BLaER1 (cell line): ENCODE results near the gene ATL2.
"Not testable (repeated sequence)": the region's sequence is repeated elsewhere in the genome, so short reads cannot be mapped to it uniquely, and the experiment has no call there.

Experiments used
- H3K27ac ChIP-seq: shearing (Covaris generic); formaldehyde crosslinking; 2 replicates; pipeline ENCODE4 v1.8.1; 2022
- H3K27me3 ChIP-seq: shearing (Covaris generic); formaldehyde crosslinking; 2 replicates; pipeline ENCODE4 v1.8.1; 2022
- H3K36me3 ChIP-seq: shearing (Covaris generic); formaldehyde crosslinking; 2 replicates; pipeline ENCODE4 v1.8.1; 2022
- H3K4me1 ChIP-seq: shearing (Covaris generic); formaldehyde crosslinking; 2 replicates; pipeline ENCODE4 v1.8.1; 2022
- H3K4me2 ChIP-seq: shearing (Covaris generic); formaldehyde crosslinking; 2 replicates; pipeline ENCODE4 v1.8.1; 2022
- H3K4me3 ChIP-seq: shearing (Covaris generic); formaldehyde crosslinking; 2 replicates; pipeline ENCODE4 v1.8.1; 2022
- H3K9ac ChIP-seq: shearing (Covaris generic); formaldehyde crosslinking; 2 replicates; pipeline ENCODE4 v1.8.1; 2022
- H3K9me3 ChIP-seq: shearing (Covaris generic); formaldehyde crosslinking; 2 replicates; pipeline ENCODE4 v1.8.1; 2022
- H4K20me1 ChIP-seq: shearing (Covaris generic); formaldehyde crosslinking; 2 replicates; pipeline ENCODE4 v1.8.1; 2022
- Cebpa-rat ChIP-seq: shearing (Covaris generic); IDR thresholded peaks from 2 replicates; pipeline ENCODE4 v1.8.1; 2022

Gene ATL2

DNA sequence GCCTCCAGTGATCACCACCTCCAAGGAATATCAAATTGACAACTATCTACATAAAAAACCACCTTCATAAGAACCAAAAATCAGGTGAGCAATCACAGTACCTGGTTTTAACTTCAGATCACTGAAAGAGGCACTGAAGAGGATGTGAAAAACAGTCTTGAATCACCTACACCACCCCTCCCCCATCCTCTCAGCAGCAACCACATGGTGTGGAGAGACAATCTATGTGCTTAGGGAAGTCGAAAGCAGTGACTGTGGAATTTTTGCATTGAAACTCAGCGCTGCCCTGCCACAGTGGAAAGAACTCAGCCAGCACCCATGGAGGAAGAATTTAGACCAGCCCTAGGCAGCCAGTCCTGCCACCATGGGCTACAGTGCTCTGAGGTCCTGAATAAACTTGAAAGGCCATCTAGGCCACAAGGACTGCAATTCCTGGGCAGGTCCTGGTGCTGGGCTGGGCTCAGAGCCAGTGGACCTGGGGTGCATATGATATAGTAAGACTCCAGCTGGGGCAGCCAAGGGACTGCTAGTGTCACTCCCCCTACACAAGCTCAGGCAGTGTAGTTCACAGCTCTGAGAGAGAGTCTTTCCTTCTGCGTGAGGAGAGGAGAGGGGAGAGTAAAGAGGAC is 75.6 kb downstream of the ATL2 start:
- H3K27ac ChIP-seq = no peak overlapping the region
- H3K4me1 ChIP-seq = no peaks in the 10 kb centered on the region
- H3K4me3 ChIP-seq = no peak overlapping the region
- no peak for TF ChIP-seq Cebpa-rat
- no peak overlapping the region for H3K9ac ChIP-seq
- H3K9me3 ChIP-seq = peaks cover 3% of the 10 kb centered on the region; the same call in 1 of the 2 replicates
- H4K20me1 ChIP-seq = peaks cover 26% of the 10 kb centered on the region
- no peaks in the 10 kb centered on the region for H3K27me3 ChIP-seq
- H3K36me3 ChIP-seq = peaks cover 94% of the 10 kb centered on the region
- no peak overlapping the region for H3K4me2 ChIP-seq

DNA sequence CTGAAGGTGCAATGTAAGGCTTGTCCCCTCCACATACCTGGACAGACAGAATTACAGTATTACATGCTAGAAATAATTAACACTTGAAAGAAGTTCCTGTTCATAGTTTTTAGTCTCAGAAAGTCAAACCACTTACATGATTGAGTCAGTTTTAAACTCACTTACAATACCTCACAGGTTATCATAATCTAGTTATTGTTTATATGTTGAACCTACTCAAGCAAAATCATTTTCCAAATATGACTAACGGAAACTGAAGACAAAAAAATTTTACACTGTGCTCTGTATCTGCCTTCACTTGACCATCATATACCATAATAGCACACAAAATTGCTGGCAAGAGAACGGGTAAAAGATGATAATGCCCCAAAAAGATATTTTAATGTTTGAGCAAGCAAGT is 78.5 kb downstream of the ATL2 start:
- Histone ChIP-seq H3K4me3 (no peak overlapping the region), H3K36me3 (peaks cover 86% of the 10 kb centered on the region), H3K27ac (no peak overlapping the region)

DNA sequence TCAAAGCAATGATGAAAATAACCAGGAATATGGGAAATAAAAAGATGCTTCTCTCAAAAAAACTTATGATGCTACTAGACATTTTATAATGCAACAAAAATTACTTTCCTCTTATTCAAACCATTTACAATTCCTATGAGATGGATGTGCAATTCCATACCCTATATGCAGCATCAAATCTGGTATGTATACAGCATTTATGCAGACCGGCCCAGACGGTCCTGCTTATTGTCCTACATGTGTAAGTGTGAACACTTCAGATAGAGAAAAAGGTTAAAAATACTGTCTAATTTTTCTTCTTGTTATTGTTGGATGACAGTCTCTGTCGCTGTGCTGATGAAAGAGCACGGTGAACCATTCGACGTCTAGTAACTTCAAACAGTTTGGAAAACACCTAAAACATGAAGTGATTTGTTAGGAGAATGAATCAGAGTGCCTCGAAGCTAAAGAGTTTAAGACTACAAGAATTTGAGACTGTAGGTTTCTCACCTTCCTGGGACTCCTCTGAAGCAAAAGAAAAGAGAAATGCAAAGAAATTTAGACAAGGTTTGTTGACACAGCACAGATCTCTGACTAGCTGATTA is 80.8 kb downstream of the ATL2 start:
- Histone ChIP-seq H3K4me1 (no peaks in the 10 kb centered on the region), H3K36me3 (peaks cover 69% of the 10 kb centered on the region), H3K9ac (no peak overlapping the region), H3K4me2 (no peak overlapping the region), H3K4me3 (no peak overlapping the region), H3K27ac (no peak overlapping the region), H3K9me3 (no peaks in the 10 kb centered on the region), H3K27me3 (no peaks in the 10 kb centered on the region), H4K20me1 (no peaks in the 10 kb centered on the region)
- no peak for TF ChIP-seq Cebpa-rat

More for the DNA sequence above, 78.5 kb downstream of the ATL2 start:
- H3K27me3 ChIP-seq = no peaks in the 10 kb centered on the region
- no peaks in the 10 kb centered on the region for H3K4me1 ChIP-seq
- H4K20me1 ChIP-seq = peaks cover 19% of the 10 kb centered on the region
- H3K9me3 ChIP-seq = no peaks in the 10 kb centered on the region
- TF ChIP-seq Cebpa-rat = no peak
- H3K9ac ChIP-seq = no peak overlapping the region
- no peak overlapping the region for H3K4me2 ChIP-seq

DNA sequence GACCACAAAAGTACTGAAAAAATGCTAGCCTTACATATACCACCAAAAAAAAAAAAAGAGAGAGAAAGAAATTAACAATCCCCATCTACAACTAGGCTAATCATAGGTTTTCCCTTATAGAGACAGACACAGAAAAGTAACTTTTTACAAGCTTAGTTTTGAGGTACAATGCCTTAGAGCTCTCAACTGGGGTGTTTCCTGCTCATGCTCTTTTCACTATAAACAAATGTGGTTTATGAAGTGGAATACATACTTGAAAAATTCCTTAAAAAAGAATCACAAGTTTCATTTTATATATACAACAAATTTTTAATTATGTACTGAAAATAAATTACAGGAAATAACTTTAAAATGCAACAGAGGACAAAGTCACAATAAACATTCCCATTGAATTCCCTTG is 82.5 kb downstream of the ATL2 start:
- Histone ChIP-seq H3K4me1 (no peaks in the 10 kb centered on the region), H3K27ac (no peak overlapping the region), H3K9me3 (no peaks in the 10 kb centered on the region), H3K36me3 (peaks cover 54% of the 10 kb centered on the region), H3K4me3 (no peak overlapping the region), H4K20me1 (no peaks in the 10 kb centered on the region), H3K27me3 (no peaks in the 10 kb centered on the region), H3K9ac (no peak overlapping the region), H3K4me2 (no peak overlapping the region)
- no peak for TF ChIP-seq Cebpa-rat

DNA sequence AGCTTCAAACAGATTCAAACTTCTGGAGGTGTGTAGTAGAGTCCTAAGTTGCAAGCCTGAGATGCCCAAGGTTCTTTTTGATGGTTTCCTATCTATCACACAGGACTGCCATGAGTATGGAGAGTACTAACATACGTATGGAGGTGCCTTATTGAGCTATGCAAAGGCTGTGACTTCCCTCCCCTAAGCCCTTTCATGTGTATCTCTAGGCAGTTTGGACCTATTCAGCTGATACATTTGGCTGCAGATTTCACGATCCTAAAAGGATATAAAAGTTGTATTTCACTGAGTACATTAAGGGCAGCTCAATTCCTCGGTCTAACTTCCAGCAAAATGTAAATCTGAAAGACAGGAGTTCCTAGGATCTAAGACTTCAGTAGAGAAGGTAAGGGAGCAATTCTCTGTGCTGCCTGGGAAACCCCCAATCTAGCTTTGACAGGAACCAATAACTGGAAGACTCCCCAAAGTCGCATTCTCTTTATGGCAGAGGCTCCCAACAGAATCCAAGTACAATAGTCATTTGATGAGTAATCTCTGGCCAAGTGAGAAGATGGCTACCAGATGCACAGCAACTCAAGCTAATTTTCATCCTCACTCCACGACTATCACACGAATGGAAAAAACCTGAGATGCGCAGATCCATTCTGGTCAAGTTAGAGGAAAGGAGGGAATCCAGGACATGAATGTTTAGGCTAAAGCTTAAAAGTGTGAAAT is 83.8 kb downstream of the ATL2 start:
- H3K27ac ChIP-seq = no peak overlapping the region

DNA sequence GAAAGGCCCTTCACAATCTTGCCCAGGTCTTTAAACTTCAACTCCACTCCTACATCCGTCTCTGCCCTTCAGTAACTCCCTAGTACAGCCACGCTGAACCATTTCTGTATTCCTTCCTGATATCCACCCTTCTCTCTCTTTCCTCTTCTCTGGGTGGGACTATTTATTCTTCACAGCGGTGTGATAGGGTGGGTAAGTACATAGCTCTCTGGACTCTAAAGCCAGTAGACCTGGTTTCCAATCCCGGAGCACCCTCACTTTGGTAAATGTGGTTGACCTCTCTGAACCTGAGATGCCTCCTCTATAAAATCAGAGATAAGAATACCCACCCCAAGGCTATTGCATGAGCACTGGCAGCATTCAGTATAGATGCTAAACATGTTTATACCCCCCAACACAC is 86.7 kb downstream of the ATL2 start:
- peaks cover 16% of the 10 kb centered on the region for H3K36me3 ChIP-seq
- H3K4me2 ChIP-seq = no peak overlapping the region
- H4K20me1 ChIP-seq = no peaks in the 10 kb centered on the region
- no peak overlapping the region for H3K27ac ChIP-seq
- H3K9me3 ChIP-seq = no peaks in the 10 kb centered on the region
- no peak overlapping the region for H3K4me3 ChIP-seq
- H3K4me1 ChIP-seq = no peaks in the 10 kb centered on the region
- no peaks in the 10 kb centered on the region for H3K27me3 ChIP-seq
- TF ChIP-seq Cebpa-rat = no peak
- no peak overlapping the region for H3K9ac ChIP-seq

More for the DNA sequence above, 83.8 kb downstream of the ATL2 start:
- Histone ChIP-seq H3K4me1 (no peaks in the 10 kb centered on the region), H3K27me3 (no peaks in the 10 kb centered on the region), H3K9me3 (no peaks in the 10 kb centered on the region), H3K4me2 (no peak overlapping the region), H3K36me3 (peaks cover 43% of the 10 kb centered on the region), H4K20me1 (no peaks in the 10 kb centered on the region), H3K9ac (no peak overlapping the region), H3K4me3 (no peak overlapping the region)
- no peak for TF ChIP-seq Cebpa-rat

DNA sequence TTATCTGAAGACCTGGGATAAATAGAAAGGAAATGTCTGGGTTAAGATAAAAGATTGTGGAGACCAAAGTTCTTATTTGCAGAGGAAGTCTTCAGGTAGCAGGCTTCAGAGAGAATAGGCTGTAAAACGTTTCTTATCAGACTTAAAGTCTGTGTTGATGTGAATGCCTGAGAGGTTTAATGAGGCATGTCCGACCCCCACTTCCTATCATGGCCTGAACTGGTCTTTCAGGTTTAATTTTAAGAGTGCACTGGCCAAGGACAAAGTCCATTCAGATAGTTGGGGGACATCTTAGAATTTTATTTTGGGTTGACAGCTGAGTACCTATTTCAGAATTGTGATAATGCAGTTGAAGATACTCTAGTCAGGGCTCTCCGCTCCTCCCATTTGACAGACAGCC is 92.1 kb downstream of the ATL2 start:
- Histone ChIP-seq H4K20me1 (no peaks in the 10 kb centered on the region), H3K36me3 (no peaks in the 10 kb centered on the region), H3K27me3 (no peaks in the 10 kb centered on the region), H3K4me2 (no peak overlapping the region), H3K9me3 (no peaks in the 10 kb centered on the region), H3K4me3 (no peak overlapping the region), H3K9ac (no peak overlapping the region), H3K4me1 (no peaks in the 10 kb centered on the region), H3K27ac (no peak overlapping the region)
- TF ChIP-seq Cebpa-rat = no peak

DNA sequence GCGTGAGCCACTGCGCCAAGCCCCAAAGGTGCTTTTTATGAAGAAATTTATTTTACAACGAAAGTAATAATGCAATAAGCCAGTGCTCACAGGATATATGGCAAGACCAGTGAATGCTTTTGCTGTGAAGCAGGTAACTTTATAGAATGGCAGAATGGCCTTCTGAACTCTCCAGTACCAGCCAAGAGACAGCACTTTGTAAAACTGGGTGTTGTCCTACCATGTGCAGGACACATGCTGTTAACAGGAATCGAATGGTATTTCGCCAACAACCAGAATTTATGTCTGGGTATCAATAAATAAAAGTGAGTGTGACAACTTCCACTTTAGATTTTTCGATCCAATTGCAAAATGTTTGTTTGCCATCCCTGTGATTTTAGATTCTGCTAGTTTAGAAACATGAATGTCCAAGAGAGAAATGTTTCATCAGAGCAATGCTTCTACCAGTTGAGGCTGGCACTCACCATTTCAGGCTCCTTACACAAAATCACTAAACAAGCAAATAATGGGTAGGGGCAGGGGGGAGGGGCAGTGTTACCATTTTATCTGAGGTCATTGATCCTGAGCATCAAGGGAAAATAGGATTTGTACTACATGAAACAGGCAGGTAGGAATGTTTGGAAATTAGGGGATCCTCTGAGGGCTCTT is 95.9 kb downstream of the ATL2 start:
- Histone ChIP-seq H3K36me3 (no peaks in the 10 kb centered on the region), H3K4me2 (no peak overlapping the region), H4K20me1 (no peaks in the 10 kb centered on the region), H3K9me3 (no peaks in the 10 kb centered on the region), H3K27ac (no peak overlapping the region), H3K4me1 (peaks cover 6% of the 10 kb centered on the region; the same call in 1 of the 2 replicates), H3K27me3 (no peaks in the 10 kb centered on the region), H3K9ac (no peak overlapping the region), H3K4me3 (no peak overlapping the region)
- TF ChIP-seq Cebpa-rat = no peak

DNA sequence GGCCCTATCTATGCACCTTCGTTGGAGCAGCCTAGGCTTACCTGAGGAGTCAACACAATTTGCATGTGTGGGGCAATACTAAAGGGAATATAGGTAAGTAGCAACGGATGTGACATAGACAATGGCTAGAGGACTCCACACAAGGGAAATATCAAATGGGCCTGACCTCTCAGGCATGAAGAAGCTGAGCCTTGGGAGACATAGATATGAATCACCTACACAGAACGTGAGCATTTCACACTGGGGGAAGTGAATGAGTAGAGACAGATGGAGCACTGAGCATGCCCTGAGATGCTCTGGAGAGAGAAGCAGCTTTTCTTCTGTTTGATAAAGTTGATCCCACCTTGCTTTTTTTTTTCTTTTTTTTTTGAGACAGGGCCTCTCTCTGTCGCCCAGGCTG is 97.9 kb downstream of the ATL2 start:
- Histone ChIP-seq H4K20me1 (no peaks in the 10 kb centered on the region), H3K4me2 (no peak overlapping the region), H3K27ac (no peak overlapping the region), H3K9me3 (no peaks in the 10 kb centered on the region), H3K27me3 (no peaks in the 10 kb centered on the region), H3K36me3 (no peaks in the 10 kb centered on the region), H3K4me1 (peaks cover 6% of the 10 kb centered on the region; the same call in 1 of the 2 replicates), H3K4me3 (no peak overlapping the region), H3K9ac (no peak overlapping the region)
- TF ChIP-seq Cebpa-rat = no peak

DNA sequence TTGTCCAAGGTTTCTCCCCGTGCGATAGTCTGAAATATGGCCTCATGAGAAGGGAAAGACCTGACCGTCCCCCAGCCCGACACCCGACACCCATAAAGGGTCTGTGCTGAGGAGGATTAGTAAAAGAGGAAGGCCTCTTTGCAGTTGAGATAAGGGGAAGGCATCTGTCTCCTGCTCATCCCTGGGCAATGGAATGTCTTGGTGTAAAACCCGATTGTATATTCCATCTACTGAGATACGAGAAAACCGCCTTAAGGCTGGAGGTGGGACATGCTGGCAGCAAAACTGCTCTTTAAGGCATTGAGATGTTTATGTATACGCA is 99.0 kb downstream of the ATL2 start:
- not testable (repeated sequence) for H3K9ac ChIP-seq, H3K27me3 ChIP-seq, H3K27ac ChIP-seq

More for the DNA sequence above, 99.0 kb downstream of the ATL2 start:
- not testable (repeated sequence) for H3K4me3 ChIP-seq, H3K4me2 ChIP-seq, H3K36me3 ChIP-seq, H3K9me3 ChIP-seq, H3K4me1 ChIP-seq, H4K20me1 ChIP-seq
